ENCODE results near the gene SCUBE3. TPM values are rescaled to one million over a fixed set of nuclear protein-coding genes. Genes with fewer than 3 reads are reported as not detected.

SCUBE3 gene
- total and polyA plus RNA-seq, 2 of the 8 experiments (the other 6 are each of a cell fraction or from before 2014, with no cell fraction given), result 0.80 to 1.0 TPM

DNA sequence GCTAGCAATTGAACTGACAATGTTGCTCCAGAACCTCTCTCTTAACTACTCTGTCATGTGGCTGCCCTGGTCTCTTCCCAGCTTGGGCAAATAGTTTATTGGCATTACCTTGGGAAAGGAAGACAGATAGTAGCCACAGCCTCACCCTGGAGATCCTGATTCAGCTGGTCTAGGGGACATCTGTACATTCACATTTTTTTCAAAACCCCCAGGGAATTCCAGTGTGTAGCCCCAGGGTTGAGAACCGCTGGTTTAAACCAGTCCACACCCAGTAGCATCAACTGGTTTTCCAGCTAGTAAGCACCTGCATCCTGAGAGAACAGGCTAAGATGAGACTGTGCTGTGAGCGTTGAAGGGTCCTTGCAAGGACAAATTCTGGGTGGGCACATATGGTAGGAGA, 9.6 kb downstream of the SCUBE3 start:
- Histone ChIP-seq H3K18ac (ENCODE audit: extremely low read depth, low read length) (no peak overlapping the region), H3K4me3 (ENCODE audit: extremely low read depth in 1 of 4, insufficient read depth in 2 of 4, low read depth in 3 of 4, low read length in 4 of 4) (no peak overlapping the region), H3K23ac (ENCODE audit: insufficient read length) (no peak overlapping the region), H2AK5ac (ENCODE audit: low read depth, low read length) (no peak overlapping the region), H2BK5ac (ENCODE audit: low read depth, low read length) (no peak overlapping the region), H3K4me1 (replicated peaks in 1 of 4; ENCODE audit: control insufficient read depth in 3 of 4, insufficient read depth in 4 of 4, low read length in 3 of 4) (peaks cover 0 to 5% (median 1%) of the 10 kb centered on the region in 4 experiments; a peak in 2 of 7 replicates), H3K9me3 (ENCODE audit: insufficient read depth in 2 of 2, low read depth in 1 of 2, low read length in 1 of 2) (no peaks in the 10 kb centered on the region), H3K36me3 (ENCODE audit: control insufficient read depth in 2 of 4, insufficient read depth in 4 of 4, low read length in 3 of 4) (no peaks in the 10 kb centered on the region), H4K5ac (ENCODE audit: insufficient read length, low read depth, low read length) (no peak overlapping the region), H2BK120ac (replicated peaks; ENCODE audit: low read depth, low read length) (no peak overlapping the region), H3K56ac (replicated peaks; ENCODE audit: insufficient read length, low read depth, low read length) (no peak overlapping the region), H3K9ac (replicated peaks in 1 of 4; ENCODE audit: extremely low read depth in 1 of 4, low read depth in 3 of 4, low read length in 3 of 4) (no peak overlapping the region), H3K79me2 (ENCODE audit: control insufficient read depth in 1 of 2, insufficient read depth in 2 of 2, low read length in 2 of 2) (no peaks in the 10 kb centered on the region), H3K27me3 (replicated peaks in 1 of 4; ENCODE audit: control insufficient read depth in 3 of 4, extremely low read depth in 1 of 4, insufficient read depth in 3 of 4, low read length in 3 of 4) (peaks cover 0 to 27% (median 10%) of the 10 kb centered on the region in 4 experiments; a peak in 4 of 7 replicates), H4K91ac (replicated peaks; ENCODE audit: insufficient read length, low read length) (no peak overlapping the region), H3K23me2 (ENCODE audit: low read depth, low read length) (no peaks in the 10 kb centered on the region), H2BK20ac (ENCODE audit: low read length) (no peak overlapping the region), H3K4ac (replicated peaks; ENCODE audit: insufficient read length, low read depth, low read length) (no peak overlapping the region), H4K8ac (ENCODE audit: extremely low read depth, insufficient read depth, low read length) (no peak overlapping the region), H2BK12ac (ENCODE audit: low read depth, low read length) (no peak overlapping the region), H4K20me1 (replicated peaks in 1 of 2; ENCODE audit: control insufficient read depth in 1 of 2, insufficient read depth in 2 of 2, low read length in 2 of 2) (peaks cover 0 to 20% of the 10 kb centered on the region in 2 experiments), H2AFZ (ENCODE audit: low read length) (no peak overlapping the region), H3K79me1 (ENCODE audit: low read depth, low read length) (no peaks in the 10 kb centered on the region), H3K27ac (ENCODE audit: low read depth, low read length) (no peak overlapping the region), H2BK15ac (ENCODE audit: low read length) (no peak overlapping the region), H3K4me2 (ENCODE audit: insufficient read depth in 1 of 2, low read depth in 2 of 2, low read length in 2 of 2) (no peak overlapping the region), H3K14ac (ENCODE audit: insufficient read length) (no peak overlapping the region)
- 83% methylated on average over 2 of the region's 2 CpGs; no CpG with 5 or more reads in 1 of the 2 experiments for WGBS, 2 experiments (ENCODE audit: extremely low coverage in 1 of 2, insufficient coverage in 1 of 2, insufficient read length in 1 of 2, insufficient replicate concordance in 2 of 2, low coverage in 1 of 2, low lambda C conversion rate in 2 of 2, missing lambda C conversion rate in 1 of 2)
- CTCF ChIA-PET (ENCODE audit: partially characterized antibody), result interaction anchor here (0.8 to 4.4 kb wide), 5 partner anchors 17 to 204 kb away, joined by 3 to 26 read pairs (median 4); no protein-coding TSS in a partner anchor
- FAIRE-seq, result no peak
- no peak for DNase-seq (ENCODE audit: low read depth in 1 of 2, low spot score in 2 of 2)
- POLR2A ChIA-PET (ENCODE audit: partially characterized antibody), result interaction anchor here (1.2 to 1.6 kb wide), 3 partner anchors 8 to 44 kb away, joined by 3 to 6 read pairs (median 3); no protein-coding TSS in a partner anchor
- no peak for TF ChIP-seq SIX5 (IDR thresholded peaks at IDR 0.05; ENCODE audit: low read depth, low read length)
- no peak for TF ChIP-seq HDAC2 (IDR thresholded peaks at IDR 0.05; ENCODE audit: borderline replicate concordance in 1 of 2, low read depth in 2 of 2, low read length in 2 of 2)
- no peak for TF ChIP-seq BRCA1 (IDR thresholded peaks at IDR 0.05; ENCODE audit: low read depth, low read length)
- no peak for TF ChIP-seq JUN (IDR thresholded peaks at IDR 0.05; ENCODE audit: low read depth, low read length)
- no peak for TF ChIP-seq RNF2 (IDR thresholded peaks at IDR 0.05; ENCODE audit: borderline replicate concordance, low read depth, low read length, missing control alignments, poor library complexity, severe bottlenecking)
- no peak for TF ChIP-seq KDM1A (IDR thresholded peaks at IDR 0.05; ENCODE audit: borderline replicate concordance, low read length)
- no peak for TF ChIP-seq EZH2 (IDR thresholded peaks at IDR 0.05; ENCODE audit: low read depth, low read length, severe bottlenecking)
- no peak for TF ChIP-seq USF2 (IDR thresholded peaks at IDR 0.05; ENCODE audit: low read length)
- no peak for TF ChIP-seq CTCF (IDR thresholded peaks at IDR 0.05; ENCODE audit: control extremely low read depth in 1 of 3, insufficient read depth in 1 of 3, low read depth in 1 of 3, low read length in 3 of 3)

All from H1 (cell line).